ENCODE measurements around the gene MAZ.

MAZ gene

DNA sequence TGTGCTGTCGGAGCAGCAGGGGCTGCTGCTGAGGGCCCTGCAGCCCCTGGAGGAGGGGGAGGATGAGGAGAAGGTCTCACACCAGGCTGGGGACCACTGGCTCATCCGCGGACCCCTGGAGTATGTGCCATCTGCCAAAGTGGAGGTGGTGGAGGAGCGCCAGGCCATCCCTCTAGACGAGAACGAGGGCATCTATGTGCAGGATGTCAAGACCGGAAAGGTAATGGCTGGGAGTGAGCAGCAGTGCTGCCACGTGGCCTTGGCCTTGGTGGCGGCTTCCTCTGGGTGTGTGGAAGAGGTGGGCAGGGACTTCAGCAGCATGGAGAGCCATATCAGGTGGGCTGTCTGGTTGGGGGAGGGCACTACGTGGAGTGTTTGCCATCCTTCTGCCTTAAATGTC, 33.9 kb downstream of the MAZ start:
- TF ChIP-seq CTCF (IDR thresholded peaks at IDR 0.05; ENCODE audit: extremely low read depth, insufficient read depth, missing control alignments) = no peak
- DNase-seq (ENCODE audit: low spot score) = no peak
- in situ Hi-C loops (cut with MboI; ENCODE audit: low pct_unique_long_range_greater_than_20kb, low sequenced_read_pairs, unreplicated experiment) = no loop called here

DNA sequence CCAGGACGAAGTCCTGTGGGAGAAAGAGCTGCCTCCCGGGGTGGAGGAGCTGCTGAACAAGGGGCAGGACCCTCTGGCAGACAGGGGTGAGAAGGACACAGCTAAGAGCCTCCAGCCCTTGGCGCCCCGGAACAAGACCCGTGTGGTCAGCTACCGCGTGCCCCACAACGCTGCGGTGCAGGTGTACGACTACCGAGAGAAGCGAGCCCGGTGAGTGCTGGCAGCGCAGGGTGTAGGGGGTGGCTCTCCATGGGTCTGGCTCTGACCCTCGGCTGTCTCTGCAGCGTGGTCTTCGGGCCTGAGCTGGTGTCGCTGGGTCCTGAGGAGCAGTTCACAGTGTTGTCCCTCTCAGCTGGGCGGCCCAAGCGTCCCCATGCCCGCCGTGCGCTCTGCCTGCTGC, 35.3 kb downstream of the MAZ start:
- no peak for TF ChIP-seq CTCF (IDR thresholded peaks at IDR 0.05; ENCODE audit: extremely low read depth, insufficient read depth, missing control alignments)
- no peak for DNase-seq (ENCODE audit: low spot score)
- in situ Hi-C loops (cut with MboI; ENCODE audit: low pct_unique_long_range_greater_than_20kb, low sequenced_read_pairs, unreplicated experiment) = no loop called here

- in situ Hi-C loops (cut with MboI; ENCODE audit: low pct_unique_long_range_greater_than_20kb, low sequenced_read_pairs, unreplicated experiment) = no loop called here
- TF ChIP-seq CTCF (IDR thresholded peaks at IDR 0.05; ENCODE audit: extremely low read depth, insufficient read depth, missing control alignments) = no peak
- DNase-seq (ENCODE audit: low spot score) = no peak
Observed at GRCh38 chr16:29842732-29843346, 36.5 kb downstream of the MAZ start.

DNA sequence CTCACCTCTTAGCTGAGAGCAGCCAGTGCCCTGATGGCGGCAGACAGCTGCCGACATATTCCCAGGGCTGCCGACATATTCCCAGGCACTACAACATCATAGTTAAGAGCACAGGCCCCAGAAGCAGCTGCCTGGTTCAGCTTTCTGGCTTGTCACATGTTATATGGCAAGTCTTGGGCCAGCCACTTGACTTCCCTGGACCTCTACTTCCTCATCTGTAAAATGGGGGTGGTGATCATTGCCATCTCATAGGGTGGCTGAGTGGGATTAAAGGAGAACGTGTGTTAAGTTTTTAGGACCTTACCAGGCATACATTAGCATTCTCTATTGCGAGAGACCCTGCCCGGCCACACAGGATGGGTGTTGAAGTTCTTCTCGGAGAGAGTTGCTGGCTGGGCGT, 37.6 kb downstream of the MAZ start:
- TF ChIP-seq CTCF (IDR thresholded peaks at IDR 0.05; ENCODE audit: extremely low read depth, insufficient read depth, missing control alignments) = no peak
- no peak for DNase-seq (ENCODE audit: low spot score)
- in situ Hi-C loops (cut with MboI; ENCODE audit: low pct_unique_long_range_greater_than_20kb, low sequenced_read_pairs, unreplicated experiment) = no loop called here

DNA sequence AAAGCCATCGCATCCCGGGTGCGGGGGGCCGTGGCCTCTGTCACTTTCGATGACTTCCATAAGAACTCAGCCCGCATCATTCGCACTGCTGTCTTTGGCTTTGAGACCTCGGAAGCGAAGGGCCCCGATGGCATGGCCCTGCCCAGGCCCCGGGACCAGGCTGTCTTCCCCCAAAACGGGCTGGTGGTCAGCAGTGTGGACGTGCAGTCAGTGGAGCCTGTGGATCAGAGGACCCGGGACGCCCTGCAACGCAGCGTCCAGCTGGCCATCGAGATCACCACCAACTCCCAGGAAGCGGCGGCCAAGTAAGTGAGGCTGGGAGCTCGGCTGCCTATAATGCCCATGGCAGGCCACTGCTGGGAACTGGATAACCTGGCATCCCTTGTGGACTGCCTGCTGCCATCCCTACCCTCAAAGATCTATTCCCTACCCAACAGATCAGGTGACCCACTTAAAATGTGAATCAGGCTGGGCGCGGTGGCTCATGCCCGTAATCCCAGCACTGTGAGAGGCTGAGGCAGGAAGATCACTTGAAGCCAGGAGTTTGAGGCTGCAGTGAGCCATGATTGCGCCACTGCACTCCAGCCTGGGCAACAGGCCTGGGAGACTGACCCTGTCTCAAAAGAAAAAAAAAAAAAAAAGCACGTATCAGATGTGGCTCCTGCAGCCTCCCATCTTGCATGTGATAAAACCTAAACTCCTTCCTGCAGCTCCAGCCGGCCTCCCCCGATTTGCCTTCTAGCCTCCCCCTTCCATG, 38.4 kb downstream of the MAZ start:
- DNase-seq (ENCODE audit: low spot score) = no peak
- no peak for TF ChIP-seq CTCF (IDR thresholded peaks at IDR 0.05; ENCODE audit: extremely low read depth, insufficient read depth, missing control alignments)
- in situ Hi-C loops (cut with MboI; ENCODE audit: low pct_unique_long_range_greater_than_20kb, low sequenced_read_pairs, unreplicated experiment) = no loop called here

DNA sequence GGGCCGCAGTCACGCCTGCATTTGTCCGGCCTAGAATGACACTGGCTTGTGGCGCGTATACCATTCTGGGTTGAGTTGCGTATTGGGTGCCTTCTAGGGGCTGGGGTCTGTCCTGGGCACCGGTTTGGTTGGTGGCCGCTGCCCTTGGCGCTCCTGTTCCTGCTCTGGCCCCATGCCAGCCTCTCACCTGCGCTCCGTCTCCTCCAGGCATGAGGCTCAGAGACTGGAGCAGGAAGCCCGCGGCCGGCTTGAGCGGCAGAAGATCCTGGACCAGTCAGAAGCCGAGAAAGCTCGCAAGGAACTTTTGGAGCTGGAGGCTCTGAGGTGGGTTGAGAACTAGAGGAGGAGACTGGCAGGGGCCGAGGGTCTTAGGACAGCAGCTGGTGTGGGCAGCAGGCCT, 39.3 kb downstream of the MAZ start:
- TF ChIP-seq CTCF (IDR thresholded peaks at IDR 0.05; ENCODE audit: extremely low read depth, insufficient read depth, missing control alignments) = no peak
- in situ Hi-C loops (cut with MboI; ENCODE audit: low pct_unique_long_range_greater_than_20kb, low sequenced_read_pairs, unreplicated experiment) = no loop called here
- no peak for DNase-seq (ENCODE audit: low spot score)

Data from GM13977 (cell line).